Left lung (tissue), 10 donors: ENCODE data around the gene MAP4K3. TPM values are rescaled to one million over a fixed set of nuclear protein-coding genes. Genes with fewer than 3 reads are reported as not detected.

Experiments used
- ATAC-seq: fragments of 200-7000 bp; cut with Tn5 transposase; one replicate; pipeline ENCODE4 v1.9.1; 2020; ENCODE audit warnings: moderate library complexity
- DNase-seq, 4 donors: peaks; one replicate each; pipeline ENCODE4 v3.0.0-alpha.2; 2013 to 2020
- H3K27ac ChIP-seq, 2 donors: fragments of 200-600 bp; sonication (generic) in 1 of 2; one replicate each; pipeline versions ENCODE4 v1.5.0 to v1.8.0; 2020 to 2021
- H3K27me3 ChIP-seq, 2 donors: fragments of 200-600 bp; sonication (generic) in 1 of 2; one replicate each; pipeline versions ENCODE4 v1.5.0 to v1.8.0; 2020 to 2021
- H3K36me3 ChIP-seq, 2 donors: fragments of 200-600 bp; sonication (generic) in 1 of 2; one replicate each; pipeline versions ENCODE4 v1.5.0 to v1.8.0; 2020 to 2021
- H3K4me1 ChIP-seq, 2 donors: fragments of 200-600 bp; one replicate each; pipeline ENCODE4 v1.8.0; 2021
- H3K4me3 ChIP-seq, 2 donors: fragments of 200-600 bp; sonication (generic) in 1 of 2; one replicate each; pipeline versions ENCODE4 v1.5.0 to v1.8.0; 2020 to 2021; ENCODE audit warnings: mild to moderate bottlenecking in 1 of 2
- H3K9me3 ChIP-seq, 2 donors: fragments of 200-600 bp; sonication (generic) in 1 of 2; one replicate each; pipeline versions ENCODE4 v1.5.0 to v1.8.0; 2020 to 2021
- intact Hi-C, 2 donors: fragments of 100-400 bp; cut with DNase I; formaldehyde crosslinking; loops; one replicate each; pipeline versions ENCODE4 v1.11.2 to v1.14.2; 2022
- polyA plus RNA-seq, 6 donors: library from polyadenylated mRNA; unstranded; fragments of 120-200 nt; gene quantifications; one replicate each; pipeline ENCODE4 v1.2.1, GENCODE V29; 2013; ENCODE audit not compliant: insufficient read length in 6 of 6
- total RNA-seq, 2 donors: library from RNA; stranded (reverse); fragmentation: NEBNext Ultra II Directional; extraction: Animal tissue kit (Norgen Biotek cat#: 25700); gene quantifications; one replicate each; pipeline ENCODE4 v1.2.1, GENCODE V29; 2021
- TF ChIP-seq, protein P1 (sequence below), 2 donors: fragments of 200-600 bp; sonication (generic) in 1 of 2; IDR thresholded peaks; one replicate each; pipeline versions ENCODE4 v1.5.0 to v1.8.0; 2021; ENCODE audit warnings: antibody characterized with exemption in 2 of 2
- donor health status: DM: no; HTN: yes; CAD: no.
- donor health status: DM: no; HTN: no; CAD: no.

Gene MAP4K3
- total and polyA plus RNA-seq, 8 donors, result 26.0 to 74.5 (median 61.4) TPM

DNA sequence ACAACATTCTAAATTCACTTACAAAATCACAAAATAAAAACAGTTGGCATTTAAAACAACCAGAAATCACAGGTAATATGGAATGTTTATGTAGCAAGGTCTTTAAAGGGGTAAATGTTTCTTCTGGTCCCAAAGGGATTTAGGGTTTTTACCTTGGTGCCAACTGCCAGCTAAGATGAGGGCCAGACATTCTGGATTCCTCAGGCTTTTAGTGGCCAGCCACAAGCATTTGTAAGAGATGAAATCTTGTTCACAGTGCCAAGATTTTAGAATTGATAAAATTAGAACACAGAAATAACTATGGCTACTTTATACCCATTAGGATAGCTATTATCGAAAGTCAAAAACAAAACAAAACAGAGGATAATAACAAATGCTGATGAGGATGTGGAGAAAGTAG, 132.9 kb downstream of the MAP4K3 start:
- DNase-seq, result no peak
- H3K27ac ChIP-seq, result no peak overlapping the region
- H3K4me3 ChIP-seq, result no peak overlapping the region
- TF ChIP-seq, protein P1, sequence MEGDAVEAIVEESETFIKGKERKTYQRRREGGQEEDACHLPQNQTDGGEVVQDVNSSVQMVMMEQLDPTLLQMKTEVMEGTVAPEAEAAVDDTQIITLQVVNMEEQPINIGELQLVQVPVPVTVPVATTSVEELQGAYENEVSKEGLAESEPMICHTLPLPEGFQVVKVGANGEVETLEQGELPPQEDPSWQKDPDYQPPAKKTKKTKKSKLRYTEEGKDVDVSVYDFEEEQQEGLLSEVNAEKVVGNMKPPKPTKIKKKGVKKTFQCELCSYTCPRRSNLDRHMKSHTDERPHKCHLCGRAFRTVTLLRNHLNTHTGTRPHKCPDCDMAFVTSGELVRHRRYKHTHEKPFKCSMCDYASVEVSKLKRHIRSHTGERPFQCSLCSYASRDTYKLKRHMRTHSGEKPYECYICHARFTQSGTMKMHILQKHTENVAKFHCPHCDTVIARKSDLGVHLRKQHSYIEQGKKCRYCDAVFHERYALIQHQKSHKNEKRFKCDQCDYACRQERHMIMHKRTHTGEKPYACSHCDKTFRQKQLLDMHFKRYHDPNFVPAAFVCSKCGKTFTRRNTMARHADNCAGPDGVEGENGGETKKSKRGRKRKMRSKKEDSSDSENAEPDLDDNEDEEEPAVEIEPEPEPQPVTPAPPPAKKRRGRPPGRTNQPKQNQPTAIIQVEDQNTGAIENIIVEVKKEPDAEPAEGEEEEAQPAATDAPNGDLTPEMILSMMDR (IDR thresholded peaks at IDR 0.05), result no peak
- no peaks in the 10 kb centered on the region for H3K9me3 ChIP-seq
- no peaks in the 10 kb centered on the region for H3K4me1 ChIP-seq
- H3K27me3 ChIP-seq, result no peaks in the 10 kb centered on the region
- H3K36me3 ChIP-seq, result no peaks in the 10 kb centered on the region
- ATAC-seq, result no peak
- intact Hi-C loops, result no loop called here

DNA sequence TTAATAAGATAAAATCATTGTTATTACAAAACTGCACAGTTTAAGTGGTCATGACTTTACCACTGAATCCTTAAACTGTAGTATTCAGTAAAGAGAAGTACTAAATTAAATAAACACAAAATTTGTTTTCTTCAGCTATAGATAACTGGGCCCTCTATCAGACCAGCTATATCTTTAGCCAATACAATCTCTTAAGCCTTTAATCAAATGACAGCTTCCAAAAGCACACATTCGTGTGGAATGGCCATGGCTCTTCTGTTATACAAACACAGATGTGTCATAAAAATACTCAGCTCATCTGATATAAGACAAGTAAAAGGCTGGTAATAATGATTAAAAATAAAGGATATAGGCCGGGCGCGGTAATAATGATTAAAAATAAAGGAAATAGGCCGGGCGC, 135.7 kb downstream of the MAP4K3 start:
- ATAC-seq (no peak), DNase-seq (no peak)
- H3K9me3 ChIP-seq, result no peaks in the 10 kb centered on the region
- no peaks in the 10 kb centered on the region for H3K27me3 ChIP-seq
- H3K4me1 ChIP-seq, result no peaks in the 10 kb centered on the region
- intact Hi-C loops, result no loop called here
- H3K27ac ChIP-seq, result no peak overlapping the region
- no peak overlapping the region for H3K4me3 ChIP-seq
- TF ChIP-seq, protein P1 (IDR thresholded peaks at IDR 0.05), result no peak
- no peaks in the 10 kb centered on the region for H3K36me3 ChIP-seq

DNA sequence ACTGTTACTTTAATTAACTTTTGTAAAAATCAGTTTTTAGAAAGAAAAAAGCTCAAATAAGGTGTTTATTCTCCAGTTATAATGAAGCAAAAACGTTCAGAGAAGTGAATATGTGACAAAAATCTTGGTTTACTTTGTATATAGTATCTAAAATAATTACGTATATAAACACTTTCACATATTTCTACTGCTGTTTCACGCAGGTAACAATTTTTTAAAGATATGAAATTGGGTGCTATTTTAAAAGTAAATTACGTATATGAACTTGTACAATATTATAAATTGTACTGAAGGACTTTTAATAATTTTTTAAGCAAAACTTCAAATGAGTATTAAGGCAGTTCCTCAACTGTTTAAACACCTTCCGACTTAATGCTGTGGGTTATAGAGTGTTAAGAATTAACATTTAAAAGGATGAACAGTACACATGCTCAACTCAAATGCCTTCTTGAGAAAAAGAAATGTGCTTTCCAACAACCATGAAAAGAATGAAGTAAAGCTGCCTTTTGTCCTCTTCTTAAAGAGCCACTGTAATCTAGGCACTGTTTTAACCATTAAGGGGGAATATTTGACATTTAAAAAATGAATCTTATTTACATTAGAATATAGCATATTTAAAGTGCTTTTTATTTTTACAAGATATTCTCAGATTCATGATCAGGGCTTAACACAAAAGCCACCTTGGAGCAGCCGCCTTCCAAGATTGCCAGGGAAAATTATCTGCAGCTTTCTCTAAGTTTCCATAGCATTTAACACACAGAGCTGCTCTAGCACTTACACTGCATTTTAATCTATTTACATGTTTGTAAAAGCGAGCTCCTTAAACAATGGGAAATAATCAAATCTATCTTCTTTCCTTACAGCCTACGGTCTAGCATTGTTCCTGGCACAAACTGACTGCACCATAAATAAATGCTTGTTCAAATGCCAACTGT, 136.8 kb downstream of the MAP4K3 start:
- DNase-seq, result no peak
- no peaks in the 10 kb centered on the region for H3K4me1 ChIP-seq

DNA sequence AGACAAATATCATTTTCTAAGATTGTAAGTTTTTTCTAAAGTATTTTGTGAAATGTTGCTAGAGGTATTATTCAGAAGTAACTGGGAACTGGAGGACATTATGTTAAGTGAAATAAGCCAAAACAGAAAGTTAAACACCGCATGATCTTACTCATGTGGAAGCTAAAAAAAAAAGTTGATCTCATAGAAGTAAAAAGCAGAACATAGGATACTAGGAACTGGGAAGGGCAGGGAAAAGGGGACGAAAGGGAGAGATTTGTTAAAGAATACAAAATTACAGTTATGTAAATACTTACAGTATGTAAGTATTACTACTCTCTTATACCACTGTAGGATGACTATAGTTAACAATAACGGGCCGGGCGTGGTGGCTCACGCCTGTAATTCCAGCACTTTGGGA, 146.7 kb downstream of the MAP4K3 start:
- no peaks in the 10 kb centered on the region for H3K4me1 ChIP-seq
- no peak for ATAC-seq
- H3K9me3 ChIP-seq, result no peaks in the 10 kb centered on the region
- no peak for DNase-seq
- H3K36me3 ChIP-seq, result peaks cover 0 to 54% of the 10 kb centered on the region in 2 donors
- no peak overlapping the region for H3K4me3 ChIP-seq
- H3K27ac ChIP-seq, result no peak overlapping the region
- TF ChIP-seq, protein P1 (IDR thresholded peaks at IDR 0.05), result no peak
- H3K27me3 ChIP-seq, result no peaks in the 10 kb centered on the region
- intact Hi-C loops, result no loop called here

More for the DNA sequence above, 136.8 kb downstream of the MAP4K3 start:
- no peak overlapping the region for H3K27ac ChIP-seq
- no peak overlapping the region for H3K4me3 ChIP-seq
- no peak for ATAC-seq
- H3K9me3 ChIP-seq, result no peaks in the 10 kb centered on the region
- TF ChIP-seq, protein P1 (IDR thresholded peaks at IDR 0.05), result no peak
- no peaks in the 10 kb centered on the region for H3K36me3 ChIP-seq
- intact Hi-C loops, result no loop called here
- H3K27me3 ChIP-seq, result no peaks in the 10 kb centered on the region

DNA sequence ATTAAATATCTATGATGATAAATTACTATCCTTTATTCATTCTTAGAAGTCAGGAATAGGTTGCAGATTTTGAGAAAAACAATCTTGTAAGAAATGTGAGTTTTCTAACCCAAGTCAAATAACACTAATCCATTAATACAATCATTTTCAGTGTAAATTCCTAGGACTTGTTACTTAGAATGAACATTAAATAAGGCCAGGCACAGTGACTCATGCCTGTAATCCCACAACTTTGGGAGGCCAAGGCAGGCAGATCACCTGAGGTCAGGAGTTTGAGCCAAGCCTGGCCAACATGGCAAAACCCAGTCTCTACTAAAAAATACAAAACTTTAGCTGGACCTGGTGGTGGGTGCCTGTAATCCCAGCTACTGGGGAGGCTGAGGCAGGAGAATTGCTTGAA, 147.5 kb downstream of the MAP4K3 start:
- Histone ChIP-seq H3K27ac (no peak overlapping the region), H3K4me3 (no peak overlapping the region), H3K27me3 (no peaks in the 10 kb centered on the region), H3K36me3 (peaks cover 0 to 57% of the 10 kb centered on the region in 2 donors), H3K4me1 (no peaks in the 10 kb centered on the region), H3K9me3 (no peaks in the 10 kb centered on the region)
- intact Hi-C loops, result no loop called here
- DNase-seq (no peak), ATAC-seq (no peak)
- TF ChIP-seq, protein P1 (IDR thresholded peaks at IDR 0.05), result no peak
